HCEC 1CT (cell line): ENCODE measurements around the gene N4BP3.
A peak's percentile ranks its signal among the peaks of the same experiment; 100 is the strongest.
"Not testable (repeated sequence)": the region's sequence is repeated elsewhere in the genome, so short reads cannot be mapped to it uniquely, and the experiment has no call there.

Experiments
- DNase-seq: peaks from one replicate; pipeline ENCODE4 v3.0.0-alpha.2; 2017

Gene N4BP3, protein sequence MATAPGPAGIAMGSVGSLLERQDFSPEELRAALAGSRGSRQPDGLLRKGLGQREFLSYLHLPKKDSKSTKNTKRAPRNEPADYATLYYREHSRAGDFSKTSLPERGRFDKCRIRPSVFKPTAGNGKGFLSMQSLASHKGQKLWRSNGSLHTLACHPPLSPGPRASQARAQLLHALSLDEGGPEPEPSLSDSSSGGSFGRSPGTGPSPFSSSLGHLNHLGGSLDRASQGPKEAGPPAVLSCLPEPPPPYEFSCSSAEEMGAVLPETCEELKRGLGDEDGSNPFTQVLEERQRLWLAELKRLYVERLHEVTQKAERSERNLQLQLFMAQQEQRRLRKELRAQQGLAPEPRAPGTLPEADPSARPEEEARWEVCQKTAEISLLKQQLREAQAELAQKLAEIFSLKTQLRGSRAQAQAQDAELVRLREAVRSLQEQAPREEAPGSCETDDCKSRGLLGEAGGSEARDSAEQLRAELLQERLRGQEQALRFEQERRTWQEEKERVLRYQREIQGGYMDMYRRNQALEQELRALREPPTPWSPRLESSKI

GRCh38 chr5:178113141-178113787 lies at the start of gene N4BP3:
Gene N4BP3 (plus strand): TSS chr5:178113532. CDS start chr5:178119584, 6,052 bp downstream.
- DNase-seq: no peak

GRCh38 chr5:178067755-178068154 lies 45.6 kb upstream of the N4BP3 start:
- no peak for DNase-seq

GRCh38 chr5:178068293-178068692 lies 45.0 kb upstream of the N4BP3 start:
- no peak for DNase-seq

DNA sequence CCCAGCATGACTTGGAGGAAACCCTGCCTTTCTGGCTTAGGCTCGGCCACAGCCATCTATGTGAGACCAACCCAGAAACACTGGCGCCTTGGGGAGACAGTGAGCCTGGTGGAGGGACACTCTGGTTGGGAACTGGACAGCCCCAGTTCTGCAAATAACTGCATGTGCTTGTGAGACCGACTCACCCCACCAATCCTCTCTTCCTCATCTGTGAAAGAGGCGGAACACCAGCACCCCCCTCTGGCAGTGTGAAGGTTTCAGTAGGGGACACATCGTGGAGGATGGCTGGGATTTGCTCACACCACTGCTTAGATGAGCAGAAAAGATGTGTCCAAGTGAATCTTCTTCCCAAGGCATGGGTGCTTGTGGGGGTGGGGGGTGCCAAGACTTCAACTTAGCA lies 43.4 kb upstream of the N4BP3 start:
- peak; percentile 13 for DNase-seq

- no peak for DNase-seq
Observed at GRCh38 chr5:178071108-178071507, 42.2 kb upstream of the N4BP3 start.

DNA sequence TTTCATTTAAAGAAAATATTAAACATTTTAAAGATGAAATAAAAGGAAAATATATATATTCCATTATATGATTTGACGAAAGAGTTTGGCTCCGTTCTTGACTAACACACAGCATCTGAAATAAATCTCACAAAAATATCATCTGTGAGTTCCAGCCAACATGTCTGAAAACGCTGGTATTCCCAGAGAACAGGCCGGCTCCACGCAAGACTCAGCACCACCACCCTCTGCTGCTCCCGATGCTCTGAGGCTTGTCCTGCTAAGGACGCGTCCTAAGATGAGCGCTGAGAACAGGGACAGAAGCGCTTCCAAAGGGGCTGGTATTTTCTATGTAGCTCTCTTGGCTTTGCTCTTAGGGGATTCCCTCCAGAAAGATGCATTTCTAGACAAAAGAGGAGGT lies 40.6 kb upstream of the N4BP3 start:
- no peak for DNase-seq

GRCh38 chr5:178074266-178074952 lies 38.9 kb upstream of the N4BP3 start:
- DNase-seq: no peak

DNA sequence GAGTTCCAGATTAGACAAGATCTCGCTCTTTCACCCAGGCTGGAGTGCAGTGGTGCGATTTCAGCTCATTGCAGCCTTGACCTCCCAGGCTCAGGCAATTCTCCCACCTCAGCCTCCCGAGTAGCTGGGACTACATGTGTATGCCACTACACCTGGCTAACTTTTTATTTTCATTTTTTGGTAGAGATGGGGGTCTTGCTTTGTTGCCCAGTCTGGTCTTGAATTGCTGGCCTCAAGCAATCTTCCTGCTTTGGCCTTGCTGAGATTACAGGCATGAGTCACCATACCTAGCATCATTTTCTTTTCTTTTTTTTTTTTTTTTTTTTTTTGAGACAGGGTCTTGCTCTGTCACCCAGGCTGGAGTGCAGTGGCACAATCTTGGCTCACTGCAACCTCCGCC lies 36.4 kb upstream of the N4BP3 start:
- not testable (repeated sequence) for DNase-seq

DNA sequence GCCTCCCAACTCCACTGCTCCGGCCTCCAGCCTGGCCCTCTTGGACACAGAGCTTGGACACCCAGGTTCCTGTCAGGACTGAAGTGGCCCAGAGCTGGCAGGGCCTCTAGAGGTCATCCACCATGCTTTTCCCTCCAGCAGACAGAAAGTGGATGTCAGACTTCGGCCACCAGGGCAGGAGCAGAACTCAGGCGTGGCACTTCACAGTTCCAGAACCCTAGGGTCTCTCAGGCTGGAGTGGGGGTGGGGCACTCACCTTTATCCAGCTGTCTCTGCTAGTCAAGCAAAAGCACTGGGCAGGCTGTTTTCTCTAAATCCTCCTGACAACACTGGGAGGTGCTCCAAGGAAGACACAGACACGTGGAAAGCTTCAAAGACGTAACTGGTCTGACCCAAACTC lies 35.6 kb upstream of the N4BP3 start:
- DNase-seq: no peak

GRCh38 chr5:178078197-178079010 lies 34.9 kb upstream of the N4BP3 start:
- peak; percentile 68 for DNase-seq

DNA sequence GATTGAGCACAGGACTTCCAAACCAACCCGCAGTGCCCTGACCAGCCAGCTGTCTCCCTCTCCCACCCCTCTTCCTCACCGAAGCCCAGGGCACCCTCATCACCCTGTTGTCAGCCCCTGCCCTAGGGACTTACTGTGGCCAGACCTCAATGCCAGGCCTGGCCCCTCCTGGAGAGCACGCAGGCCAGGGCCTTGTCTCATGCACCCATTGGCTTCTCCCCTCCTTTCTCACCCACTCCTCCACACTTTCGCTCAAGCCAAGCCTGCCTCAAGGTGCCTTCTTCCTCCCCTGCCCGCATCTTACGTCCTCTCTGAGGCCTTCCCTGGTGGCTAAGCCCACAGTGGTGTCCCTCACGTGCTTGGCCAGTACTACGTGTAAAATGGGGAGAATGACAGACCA lies 33.3 kb upstream of the N4BP3 start:
- no peak for DNase-seq

GRCh38 chr5:178080618-178081410 lies 32.5 kb upstream of the N4BP3 start:
- DNase-seq: no peak

DNA sequence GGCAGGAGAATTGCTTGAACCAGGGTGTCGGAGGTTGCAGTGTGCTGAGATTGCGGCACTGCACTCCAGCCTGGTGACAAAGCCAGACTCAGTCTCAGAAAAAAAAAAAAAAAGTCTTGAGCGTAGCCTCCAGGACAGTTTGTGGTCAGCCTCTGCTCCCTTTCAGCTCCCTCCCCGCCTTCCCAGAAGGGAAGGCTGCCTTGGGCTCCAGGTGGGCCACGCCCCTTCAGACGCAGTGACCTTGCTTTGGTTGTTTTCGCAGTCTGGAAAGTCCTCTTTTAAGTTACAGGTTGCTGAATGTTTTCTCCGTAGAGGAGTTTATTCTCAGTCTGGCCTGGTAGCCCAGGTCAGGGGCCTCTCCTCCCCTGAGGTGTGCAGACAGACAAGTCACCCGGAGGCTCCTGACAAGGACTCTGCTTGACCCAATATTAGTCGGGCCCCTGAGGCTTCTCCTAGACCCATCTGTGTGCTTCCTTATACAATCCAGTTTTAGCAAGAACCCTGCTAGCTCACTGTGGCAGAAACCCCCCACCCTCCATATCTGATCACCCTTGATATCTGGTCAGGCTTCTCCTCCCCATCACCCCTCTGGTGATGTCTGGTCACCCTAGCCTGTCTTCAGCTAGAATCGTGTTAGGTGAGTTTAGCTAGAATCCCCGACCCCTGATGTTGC lies 31.6 kb upstream of the N4BP3 start:
- no peak for DNase-seq

DNA sequence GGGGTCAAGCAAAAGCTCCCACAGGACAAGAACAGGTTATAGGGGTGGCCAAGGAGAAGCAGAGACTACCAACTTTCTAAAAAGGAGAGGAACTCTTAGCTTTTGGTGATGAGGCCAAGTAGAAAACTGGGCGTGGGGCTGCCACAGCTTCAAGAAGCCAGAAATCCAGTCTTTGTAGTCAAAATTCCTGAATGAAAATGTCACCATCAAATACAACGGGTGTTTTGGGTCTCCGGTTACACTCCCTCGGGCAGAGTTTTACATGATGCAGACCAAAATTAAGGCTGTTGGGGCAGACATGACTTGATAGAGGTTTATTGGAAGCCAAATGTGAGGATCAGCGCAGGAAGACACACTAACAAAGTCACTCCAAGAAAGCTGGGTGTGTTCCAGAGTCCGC lies 29.4 kb upstream of the N4BP3 start:
- DNase-seq: no peak

- DNase-seq: no peak
Observed at GRCh38 chr5:178085316-178085715, 28.0 kb upstream of the N4BP3 start.

DNA sequence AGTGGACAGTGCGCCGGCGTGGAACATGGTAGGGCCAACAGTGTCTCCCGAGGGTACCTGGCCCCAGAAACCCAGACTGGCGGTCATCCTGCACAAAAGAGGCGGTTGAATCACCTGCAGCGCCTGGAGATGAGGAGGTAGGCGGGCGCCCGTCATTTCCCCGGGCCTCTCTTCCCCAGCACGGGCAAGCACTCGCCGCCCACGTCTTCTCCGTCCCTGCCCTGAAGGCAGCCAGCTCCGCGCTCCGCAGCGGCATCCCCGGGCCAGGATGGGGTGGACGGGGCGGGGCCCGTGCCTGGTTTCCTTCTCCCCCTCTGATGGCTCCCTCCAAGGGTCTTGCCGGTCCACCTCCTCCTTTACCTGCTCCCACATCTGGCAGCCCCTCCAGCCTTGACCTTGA lies 27.1 kb upstream of the N4BP3 start:
- DNase-seq: no peak

DNA sequence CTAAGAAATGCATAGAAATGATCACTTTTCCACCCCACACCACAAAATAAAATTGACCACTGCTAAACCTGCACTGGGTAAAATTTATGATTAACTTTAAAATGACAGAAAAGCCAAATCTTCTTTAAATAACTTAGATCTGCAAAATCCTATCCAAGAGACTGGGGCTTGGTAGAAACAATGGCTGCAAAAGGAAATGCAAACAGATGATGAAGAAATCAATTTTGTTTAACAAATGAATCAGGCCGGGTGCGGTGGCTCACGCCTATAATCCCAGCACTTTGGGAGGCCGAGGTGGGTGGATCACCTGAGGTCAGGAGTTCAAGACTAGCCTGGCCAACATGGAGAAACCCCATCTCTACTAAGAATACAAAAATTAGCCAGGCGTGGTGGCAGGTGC lies 26.1 kb upstream of the N4BP3 start:
- not testable (repeated sequence) for DNase-seq

- DNase-seq: no peak
Observed at GRCh38 chr5:178090856-178091255, 22.5 kb upstream of the N4BP3 start.

- no peak for DNase-seq
Observed at GRCh38 chr5:178093134-178093533, 20.2 kb upstream of the N4BP3 start.

DNA sequence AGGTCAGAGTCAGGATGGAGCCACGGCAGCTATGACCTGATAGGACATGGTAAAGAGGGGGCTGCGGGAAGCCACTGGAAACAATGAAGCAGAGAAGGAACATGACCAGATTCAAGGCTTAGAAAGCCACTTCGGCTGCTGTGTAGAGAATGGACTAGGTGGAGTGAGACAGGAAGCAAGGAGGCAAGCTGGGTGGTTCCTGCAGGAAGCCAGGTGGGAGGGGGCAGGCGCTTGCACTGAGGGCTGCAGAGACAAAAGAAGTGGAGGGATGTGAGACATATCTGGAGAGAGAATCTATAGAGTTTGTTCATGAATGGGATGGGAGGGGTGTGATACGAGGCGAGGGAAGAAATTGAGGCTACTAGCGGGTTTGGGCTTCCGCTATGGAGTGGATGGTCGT lies 19.0 kb upstream of the N4BP3 start:
- DNase-seq: no peak

GRCh38 chr5:178098685-178099084 lies 14.6 kb upstream of the N4BP3 start:
- no peak for DNase-seq
